Measurements from ENCODE around the gene GLT8D1. TPM values are rescaled to one million over a fixed set of nuclear protein-coding genes. Genes with fewer than 3 reads are reported as not detected.

Gene GLT8D1
- total RNA-seq, 1 experiment from 2014 or later: 42.2 TPM

DNA sequence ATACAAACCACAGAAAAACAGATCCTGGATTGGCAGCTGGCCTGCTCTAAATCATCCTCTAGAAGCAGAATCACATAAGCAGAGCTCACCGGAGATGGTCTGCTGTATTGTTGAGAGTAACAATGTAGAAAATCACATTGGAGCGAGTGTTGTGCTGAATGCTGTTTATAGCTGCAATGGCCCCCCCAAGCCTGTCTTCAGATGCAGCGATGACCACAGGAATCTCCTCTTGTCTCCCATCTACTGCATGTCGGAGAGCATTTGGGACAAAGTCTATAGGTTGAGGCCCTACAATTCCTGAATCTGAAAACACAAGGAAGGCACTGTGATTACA is 8.0 kb downstream of the GLT8D1 start:
- intact Hi-C loops (cut with micrococcal nuclease): no loop called here
- peaks cover 4% of the 10 kb centered on the region for H3K4me1 Mint-ChIP-seq (ENCODE audit: insufficient read depth, unreplicated experiment)

DNA sequence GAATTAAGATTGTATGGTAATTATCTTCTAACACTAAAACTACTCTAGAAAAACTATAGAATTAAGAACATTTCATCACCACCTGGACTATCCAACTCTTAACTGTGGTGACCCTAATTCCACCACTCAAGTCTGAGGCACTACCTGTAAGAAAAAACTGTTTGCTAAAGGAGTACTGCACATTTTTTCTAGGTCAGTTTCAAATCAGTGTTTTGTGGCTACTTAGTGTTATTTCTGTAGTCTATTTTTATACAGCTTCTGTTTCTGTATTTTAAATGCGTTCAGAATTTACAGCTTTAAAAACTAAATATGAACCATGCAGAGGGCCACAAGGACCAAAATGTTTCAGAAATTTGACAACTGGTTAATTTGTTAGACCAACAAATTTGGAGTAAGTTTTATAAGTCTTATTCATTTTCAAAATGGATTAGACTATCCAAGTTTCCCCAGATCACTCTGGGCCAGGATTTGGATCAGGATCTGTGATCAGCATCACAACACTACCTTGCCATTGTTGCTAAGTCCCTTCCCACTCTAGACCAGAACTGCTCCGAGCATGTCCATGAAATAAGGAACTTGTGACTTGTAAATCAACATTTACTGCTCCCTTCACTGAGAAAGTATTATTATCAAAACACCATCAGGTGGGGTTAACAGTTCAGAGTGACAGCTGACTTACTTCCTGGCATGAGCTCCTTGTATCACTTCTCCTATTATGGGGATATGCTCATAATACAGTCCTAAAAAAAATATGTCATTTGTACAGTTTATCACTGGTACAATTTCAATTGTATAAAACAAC is 8.6 kb downstream of the GLT8D1 start:
- H3K27ac Mint-ChIP-seq (ENCODE audit: low read depth, unreplicated experiment): no peak overlapping the region
- TF ChIP-seq, protein P1, sequence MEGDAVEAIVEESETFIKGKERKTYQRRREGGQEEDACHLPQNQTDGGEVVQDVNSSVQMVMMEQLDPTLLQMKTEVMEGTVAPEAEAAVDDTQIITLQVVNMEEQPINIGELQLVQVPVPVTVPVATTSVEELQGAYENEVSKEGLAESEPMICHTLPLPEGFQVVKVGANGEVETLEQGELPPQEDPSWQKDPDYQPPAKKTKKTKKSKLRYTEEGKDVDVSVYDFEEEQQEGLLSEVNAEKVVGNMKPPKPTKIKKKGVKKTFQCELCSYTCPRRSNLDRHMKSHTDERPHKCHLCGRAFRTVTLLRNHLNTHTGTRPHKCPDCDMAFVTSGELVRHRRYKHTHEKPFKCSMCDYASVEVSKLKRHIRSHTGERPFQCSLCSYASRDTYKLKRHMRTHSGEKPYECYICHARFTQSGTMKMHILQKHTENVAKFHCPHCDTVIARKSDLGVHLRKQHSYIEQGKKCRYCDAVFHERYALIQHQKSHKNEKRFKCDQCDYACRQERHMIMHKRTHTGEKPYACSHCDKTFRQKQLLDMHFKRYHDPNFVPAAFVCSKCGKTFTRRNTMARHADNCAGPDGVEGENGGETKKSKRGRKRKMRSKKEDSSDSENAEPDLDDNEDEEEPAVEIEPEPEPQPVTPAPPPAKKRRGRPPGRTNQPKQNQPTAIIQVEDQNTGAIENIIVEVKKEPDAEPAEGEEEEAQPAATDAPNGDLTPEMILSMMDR (IDR thresholded peaks at IDR 0.05; ENCODE audit: unreplicated experiment): no peak
- H3K4me1 Mint-ChIP-seq (ENCODE audit: insufficient read depth, unreplicated experiment): peaks cover 5% of the 10 kb centered on the region
- ChIA-PET POLR2A (interaction anchor here (0.7 to 6.5 kb wide), 4 partner anchors 9 to 239 kb away, joined by 3 to 75 read pairs (median 18); partner anchors contain the start of genes GLT8D1, GNL3, PBRM1 and SPCS1), CTCF (no interaction called here)
- H3K9me3 Mint-ChIP-seq (ENCODE audit: unreplicated experiment): no peaks in the 10 kb centered on the region
- intact Hi-C loops (cut with micrococcal nuclease): no loop called here
- BruUV-seq (replicated peaks): no TSS peak
- DNase-seq (ENCODE audit: unreplicated experiment): no peak
- peaks cover 60% of the 10 kb centered on the region for H3K36me3 Mint-ChIP-seq (ENCODE audit: insufficient read depth, unreplicated experiment)
- no peak overlapping the region for H3K4me3 Mint-ChIP-seq (ENCODE audit: unreplicated experiment)
- H3K27me3 Mint-ChIP-seq (ENCODE audit: insufficient read depth, unreplicated experiment): no peaks in the 10 kb centered on the region

More for the DNA sequence above, 8.0 kb downstream of the GLT8D1 start:
- Mint-ChIP-seq H3K36me3 (ENCODE audit: insufficient read depth, unreplicated experiment) (peaks cover 55% of the 10 kb centered on the region), H3K4me3 (ENCODE audit: unreplicated experiment) (no peak overlapping the region), H3K27me3 (ENCODE audit: insufficient read depth, unreplicated experiment) (no peaks in the 10 kb centered on the region), H3K27ac (ENCODE audit: low read depth, unreplicated experiment) (no peak overlapping the region), H3K9me3 (ENCODE audit: unreplicated experiment) (no peaks in the 10 kb centered on the region)
- BruUV-seq (replicated peaks): no TSS peak
- ChIA-PET CTCF (no interaction called here), POLR2A (interaction anchor here (1.0 to 6.5 kb wide), 3 partner anchors 9 to 237 kb away, joined by 3 to 75 read pairs (median 34); partner anchors contain the start of genes GLT8D1, GNL3, PBRM1 and SPCS1)
- TF ChIP-seq, protein P1 (IDR thresholded peaks at IDR 0.05; ENCODE audit: unreplicated experiment): no peak
- no peak for DNase-seq (ENCODE audit: unreplicated experiment)

DNA sequence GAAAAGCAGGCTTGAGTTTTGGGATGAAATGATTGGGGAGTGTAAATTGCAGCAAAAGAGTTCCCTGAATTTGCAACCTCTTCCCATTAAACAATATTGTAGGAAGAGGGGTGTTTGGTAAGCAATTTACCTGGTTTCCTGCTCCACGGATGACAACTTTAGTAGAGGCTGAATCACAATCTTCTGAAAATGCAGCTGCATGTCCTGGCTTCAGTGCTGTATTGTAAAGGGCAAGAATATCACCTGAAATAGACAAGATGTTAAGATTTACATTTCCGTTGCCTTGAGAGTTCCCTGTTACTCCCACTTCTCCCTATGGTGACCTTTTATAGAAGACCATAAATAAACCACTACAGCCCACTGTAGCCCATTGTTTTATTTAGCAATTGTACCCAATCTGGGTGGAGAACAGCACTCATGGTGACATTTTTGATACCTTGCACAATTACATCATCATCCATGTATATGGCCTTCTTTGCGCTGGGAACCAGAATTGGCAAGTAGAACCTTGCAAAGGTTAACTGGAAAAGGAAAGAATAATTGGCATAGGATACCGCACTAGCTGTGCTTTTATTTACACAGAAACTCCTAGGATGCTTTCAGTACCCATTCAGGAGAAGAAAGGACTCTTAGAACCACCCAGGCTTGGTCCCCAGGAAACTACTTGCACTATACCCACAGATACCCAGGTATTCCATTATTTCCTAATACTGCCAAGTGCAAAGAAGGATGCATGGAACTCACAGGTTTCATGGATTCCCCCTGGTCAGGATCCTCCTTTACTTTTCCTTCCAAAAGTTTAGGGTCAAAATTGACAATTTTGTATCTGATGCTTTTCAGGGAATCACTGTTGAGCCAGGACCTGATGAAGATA is 9.6 kb downstream of the GLT8D1 start:
- H3K4me1 Mint-ChIP-seq (ENCODE audit: insufficient read depth, unreplicated experiment): peaks cover 5% of the 10 kb centered on the region
- ChIA-PET POLR2A (interaction anchor here (0.6 to 6.5 kb wide), 4 partner anchors 10 to 238 kb away, joined by 3 to 75 read pairs (median 18); partner anchors contain the start of genes GLT8D1, GNL3, PBRM1 and SPCS1), CTCF (no interaction called here)
- intact Hi-C loops (cut with micrococcal nuclease): no loop called here
- no peak overlapping the region for H3K4me3 Mint-ChIP-seq (ENCODE audit: unreplicated experiment)
- DNase-seq (ENCODE audit: unreplicated experiment): no peak
- H3K27me3 Mint-ChIP-seq (ENCODE audit: insufficient read depth, unreplicated experiment): no peaks in the 10 kb centered on the region
- H3K9me3 Mint-ChIP-seq (ENCODE audit: unreplicated experiment): no peaks in the 10 kb centered on the region
- TF ChIP-seq, protein P1 (IDR thresholded peaks at IDR 0.05; ENCODE audit: unreplicated experiment): no peak
- H3K36me3 Mint-ChIP-seq (ENCODE audit: insufficient read depth, unreplicated experiment): peaks cover 70% of the 10 kb centered on the region
- no TSS peak for BruUV-seq (replicated peaks)
- no peak overlapping the region for H3K27ac Mint-ChIP-seq (ENCODE audit: low read depth, unreplicated experiment)
